IMR-90 (cell line): ENCODE data around the gene SNX1. TPM values are rescaled to one million over a fixed set of nuclear protein-coding genes. Genes with fewer than 3 reads are reported as not detected.

ENCODE experiments used
- ATAC-seq: fragments of 200-7000 bp; cut with Tn5 transposase; 2 replicates; pipeline ENCODE4 v1.9.1; 2020; ENCODE audit warnings: low read depth, mild to moderate bottlenecking, moderate library complexity
- BruUV-seq: library from RNA; stranded (reverse); fragments of 400-500 nt; replicated peaks from 2 replicates; lab custom pipeline; 2021; lab: Mats Ljungman, UMichigan
- CTCF ChIA-PET: fragments of 300-600 bp; formaldehyde crosslinking; extraction: SDS; loops from one replicate; lab custom pipeline; 2021; ENCODE audit warnings: antibody characterized with exemption; lab: Yijun Ruan, JAX
- POLR2A ChIA-PET: fragments of 300-600 bp; sonication (Branson Sonifier 250); formaldehyde crosslinking; loops from one replicate; lab custom pipeline; 2022; ENCODE audit warnings: antibody characterized with exemption; ENCODE audit not compliant: unreplicated experiment; lab: Charles Lee
- DNase-seq: peaks from one replicate; pipeline ENCODE4 v3.0.0; 2013
- H2AFZ ChIP-seq: replicated peaks from 2 replicates; pipeline ENCODE3; 2013; ENCODE audit warnings: low read length, mild to moderate bottlenecking; ENCODE audit not compliant: poor library complexity
- H2AK5ac ChIP-seq: 2 replicates; pipeline ENCODE4 v1.6.1; 2013; ENCODE audit warnings: low read depth, low read length, inconsistent platforms
- H2AK9ac ChIP-seq: replicated peaks from 2 replicates; pipeline ENCODE3; 2013; ENCODE audit warnings: mild to moderate bottlenecking, low read depth, low read length, moderate library complexity; ENCODE audit not compliant: poor library complexity
- H2BK120ac ChIP-seq: 2 replicates; pipeline ENCODE4 v1.6.1; 2013; ENCODE audit warnings: low read depth, low read length, inconsistent platforms
- H2BK15ac ChIP-seq: 3 replicates; pipeline ENCODE4 v1.6.1; 2013; ENCODE audit warnings: low read depth, low read length, inconsistent platforms
- H2BK20ac ChIP-seq: 2 replicates; pipeline ENCODE4 v1.6.1; 2013; ENCODE audit warnings: low read depth, mild to moderate bottlenecking, inconsistent platforms, low read length, moderate library complexity
- H2BK5ac ChIP-seq: 2 replicates; pipeline ENCODE4 v1.6.1; 2013; ENCODE audit warnings: mild to moderate bottlenecking, low read depth, low read length, inconsistent platforms; ENCODE audit not compliant: poor library complexity, severe bottlenecking
- H3K14ac ChIP-seq: replicated peaks from 2 replicates; pipeline ENCODE4 v1.6.1; 2013; ENCODE audit warnings: low read depth, low read length, inconsistent platforms
- H3K18ac ChIP-seq: 2 replicates; pipeline ENCODE4 v1.6.1; 2013; ENCODE audit warnings: low read depth, low read length, control low read depth
- H3K23ac ChIP-seq: 2 replicates; pipeline ENCODE4 v1.6.1; 2013; ENCODE audit warnings: low read depth, low read length, inconsistent platforms
- H3K27ac ChIP-seq: 2 replicates; pipeline ENCODE4 v1.5.1; 2013; ENCODE audit warnings: mild to moderate bottlenecking, control low read depth, low read length; ENCODE audit not compliant: insufficient read depth
- H3K27me3 ChIP-seq: 2 replicates; pipeline ENCODE4 v1.6.1; 2013; ENCODE audit warnings: low read length; ENCODE audit not compliant: control insufficient read depth, insufficient read depth
- H3K36me3 ChIP-seq: 2 replicates; pipeline ENCODE4 v1.6.1; 2013; ENCODE audit warnings: low read length, mixed read lengths; ENCODE audit not compliant: control insufficient read depth, insufficient read depth
- H3K4ac ChIP-seq: 2 replicates; pipeline ENCODE4 v1.6.1; 2013; ENCODE audit warnings: low read depth, low read length, inconsistent platforms
- H3K4me1 ChIP-seq: 2 replicates; pipeline ENCODE4 v1.6.1; 2013; ENCODE audit warnings: low read length, mixed read lengths; ENCODE audit not compliant: control insufficient read depth, insufficient read depth
- H3K4me2 ChIP-seq: 2 replicates; pipeline ENCODE4 v1.6.1; 2013; ENCODE audit warnings: low read depth, mild to moderate bottlenecking, control low read depth, low read length, moderate library complexity
- H3K4me3 ChIP-seq: 2 replicates; pipeline ENCODE4 v1.5.1; 2013; ENCODE audit warnings: low read depth, mild to moderate bottlenecking, control low read depth, low read length, moderate library complexity; ENCODE audit not compliant: insufficient read depth
- H3K56ac ChIP-seq: 2 replicates; pipeline ENCODE4 v1.6.1; 2013; ENCODE audit warnings: low read length, inconsistent platforms; ENCODE audit not compliant: insufficient read depth; ENCODE audit errors: extremely low read depth
- H3K79me1 ChIP-seq, 2 experiments: 2 replicates each; pipeline ENCODE4 v1.6.1; 2013; ENCODE audit warnings: low read length in 2 of 2, inconsistent platforms in 1 of 2, low read depth in 1 of 2
- H3K9ac ChIP-seq: 2 replicates; pipeline ENCODE4 v1.6.1; 2013; ENCODE audit warnings: low read depth, low read length, control low read depth
- H3K9me1 ChIP-seq: 2 replicates; pipeline ENCODE4 v1.6.1; 2013; ENCODE audit warnings: low read length, inconsistent platforms; ENCODE audit not compliant: insufficient read depth
- H3K9me3 ChIP-seq: 2 replicates; pipeline ENCODE4 v1.6.1; 2013; ENCODE audit warnings: low read length; ENCODE audit not compliant: control insufficient read depth, insufficient read depth
- H4K20me1 ChIP-seq: 2 replicates; pipeline ENCODE4 v1.6.1; 2013; ENCODE audit warnings: low read length, inconsistent platforms; ENCODE audit not compliant: insufficient read depth
- H4K5ac ChIP-seq: 2 replicates; pipeline ENCODE4 v1.6.1; 2013; ENCODE audit warnings: mild to moderate bottlenecking, low read depth, low read length, control low read depth
- H4K8ac ChIP-seq, 2 experiments: 2 replicates each; pipeline ENCODE4 v1.6.1; 2013; ENCODE audit warnings: low read depth in 2 of 2, low read length in 2 of 2, control low read depth in 1 of 2, inconsistent platforms in 1 of 2
- H4K91ac ChIP-seq: 2 replicates; pipeline ENCODE4 v1.6.1; 2013; ENCODE audit warnings: low read depth, low read length, inconsistent platforms; ENCODE audit not compliant: insufficient read depth
- MAFK ChIP-seq: IDR thresholded peaks from 2 replicates; pipeline ENCODE4 v1.6.1; 2012; ENCODE audit warnings: low read depth, low read length, improper control_type of control experiment
- MAZ ChIP-seq: IDR thresholded peaks from 2 replicates; pipeline ENCODE4 v1.6.1; 2012; ENCODE audit warnings: low read depth, mild to moderate bottlenecking, low read length, improper control_type of control experiment, moderate library complexity, borderline replicate concordance
- NFE2L2 ChIP-seq: fragments of 150-350 bp; IDR thresholded peaks from 2 replicates; pipeline ENCODE4 v1.6.1; 2016; ENCODE audit warnings: low read depth, mild to moderate bottlenecking, low read length
- RFX5 ChIP-seq: IDR thresholded peaks from 2 replicates; pipeline ENCODE4 v1.8.0; 2012; ENCODE audit warnings: low read depth, mild to moderate bottlenecking, low read length, moderate library complexity
- SMC3 ChIP-seq: fragments of 150-350 bp; IDR thresholded peaks from 2 replicates; pipeline ENCODE4 v1.6.1; 2016; ENCODE audit warnings: low read depth, mild to moderate bottlenecking, antibody characterized with exemption, low read length, moderate library complexity
- WGBS, 2 experiments: methylation state at CpG; one replicate each; pipeline versions ENCODE4 v1.1.5 to v1.1.7; 2013; ENCODE audit warnings: missing lambda C conversion rate in 2 of 2; ENCODE audit not compliant: insufficient read length in 1 of 2; ENCODE audit errors: extremely low coverage in 2 of 2; 5-methylcytosine and 5-hydroxymethylcytosine counted together
- dilution Hi-C: fragments of 300-500 bp; cut with HindIII; formaldehyde crosslinking; loops from one replicate; pipeline ENCODE4 v1.14.3; 2018; ENCODE audit warnings: low sequenced_read_pairs; ENCODE audit not compliant: unreplicated experiment
- in situ Hi-C: fragments of 300-500 bp; cut with MboI; formaldehyde crosslinking; loops from 3 replicates; pipeline ENCODE4 v1.14.3; 2019; ENCODE audit warnings: low sequenced_read_pairs, inconsistent platforms, mixed read lengths
- intact Hi-C: fragments of 100-400 bp; cut with micrococcal nuclease; formaldehyde crosslinking; loops from 2 replicates; pipeline ENCODE4 v1.10.0; 2022
- polyA plus RNA-seq, 3 experiments: library from polyadenylated mRNA; depleted of rRNA; stranded (reverse); fragments of >200 nt; gene quantifications; 2 replicates each; pipeline ENCODE4 v1.2.3, GENCODE V29; 2012; ENCODE audit warnings: low replicate concordance in 1 of 3
- total RNA-seq: library from RNA; depleted of rRNA; stranded (reverse); fragments of >200 nt; gene quantifications from 2 replicates; pipeline ENCODE4 v1.2.3, GENCODE V29; 2012
- TF ChIP-seq, protein P1 (sequence below): fragments of 150-350 bp; IDR thresholded peaks from 2 replicates; pipeline ENCODE4 v1.6.1; 2017; ENCODE audit warnings: mild to moderate bottlenecking, antibody characterized with exemption, low read length, low read depth
- TF ChIP-seq, protein P2 (sequence below): fragments of 150-350 bp; IDR thresholded peaks from 2 replicates; pipeline ENCODE4 v1.6.1; 2016; ENCODE audit warnings: low read depth, mild to moderate bottlenecking, low read length, moderate library complexity, borderline replicate concordance

Gene SNX1
- total and polyA plus RNA-seq, 2 of the 4 experiments (the other 2 are of a cell fraction): 35.3 to 72.3 TPM

DNA sequence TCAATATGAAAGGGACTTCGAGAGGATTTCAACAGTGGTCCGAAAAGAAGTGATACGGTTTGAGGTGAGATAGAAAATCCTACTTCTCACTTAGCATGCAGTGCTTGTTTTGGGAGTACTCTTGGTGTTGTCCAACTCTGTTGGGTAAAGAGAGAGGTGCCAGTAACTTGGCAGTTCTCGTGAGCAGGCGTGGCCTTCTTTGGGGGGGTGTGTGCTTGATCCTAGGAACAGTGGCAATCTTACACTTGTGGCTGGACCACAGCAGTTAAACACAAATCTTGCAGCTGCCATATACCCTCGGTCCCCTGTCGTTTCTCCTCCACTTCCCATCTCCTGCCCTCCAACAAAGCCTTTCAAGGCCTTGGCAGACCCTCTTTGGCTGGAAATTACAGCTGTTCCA lies 40.6 kb downstream of the SNX1 start:
- in situ Hi-C loops (no loop called here), dilution Hi-C loops (no loop called here), intact Hi-C loops (no loop called here)
- POLR2A ChIA-PET: no interaction called here
- Histone ChIP-seq H3K18ac (no peak overlapping the region), H4K20me1 (0 out of 2 replicates have a peak, but pooled peaks cover 5% of the 10 kb centered on the region), H4K91ac (no peak overlapping the region), H2AK9ac (no peak overlapping the region), H3K9me1 (peaks cover 22% of the 10 kb centered on the region), H4K5ac (no peak overlapping the region), H3K23ac (no peak overlapping the region), H3K4me3 (no peak overlapping the region), H2AFZ (no peak overlapping the region), H3K4me2 (no peak overlapping the region), H2BK5ac (no peak overlapping the region), H2BK15ac (no peak overlapping the region), H3K79me1 (peaks cover 5 to 23% of the 10 kb centered on the region in 2 experiments; a peak in 1 of 4 replicates), H3K56ac (no peak overlapping the region), H3K36me3 (peaks cover 57% of the 10 kb centered on the region), H2AK5ac (no peak overlapping the region), H3K27me3 (no peaks in the 10 kb centered on the region), H3K14ac (no peak overlapping the region), H4K8ac (no peak overlapping the region), H3K4ac (no peak overlapping the region), H3K27ac (no peak overlapping the region), H3K9me3 (no peaks in the 10 kb centered on the region), H3K9ac (no peak overlapping the region), H2BK120ac (no peak overlapping the region), H2BK20ac (no peak overlapping the region), H3K4me1 (no peaks in the 10 kb centered on the region; the same call in 1 of the 2 replicates)
- no TSS peak for BruUV-seq
- CTCF ChIA-PET: no interaction called here
- no peak for ATAC-seq
- DNase-seq: no peak
- no peak for TF ChIP-seq NFE2L2
- no peak for TF ChIP-seq MAZ
- no peak for TF ChIP-seq MAFK
- no peak for TF ChIP-seq SMC3
- TF ChIP-seq RFX5: no peak
- TF ChIP-seq, protein P1, sequence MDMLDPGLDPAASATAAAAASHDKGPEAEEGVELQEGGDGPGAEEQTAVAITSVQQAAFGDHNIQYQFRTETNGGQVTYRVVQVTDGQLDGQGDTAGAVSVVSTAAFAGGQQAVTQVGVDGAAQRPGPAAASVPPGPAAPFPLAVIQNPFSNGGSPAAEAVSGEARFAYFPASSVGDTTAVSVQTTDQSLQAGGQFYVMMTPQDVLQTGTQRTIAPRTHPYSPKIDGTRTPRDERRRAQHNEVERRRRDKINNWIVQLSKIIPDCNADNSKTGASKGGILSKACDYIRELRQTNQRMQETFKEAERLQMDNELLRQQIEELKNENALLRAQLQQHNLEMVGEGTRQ: no peak
- TF ChIP-seq, protein P2, sequence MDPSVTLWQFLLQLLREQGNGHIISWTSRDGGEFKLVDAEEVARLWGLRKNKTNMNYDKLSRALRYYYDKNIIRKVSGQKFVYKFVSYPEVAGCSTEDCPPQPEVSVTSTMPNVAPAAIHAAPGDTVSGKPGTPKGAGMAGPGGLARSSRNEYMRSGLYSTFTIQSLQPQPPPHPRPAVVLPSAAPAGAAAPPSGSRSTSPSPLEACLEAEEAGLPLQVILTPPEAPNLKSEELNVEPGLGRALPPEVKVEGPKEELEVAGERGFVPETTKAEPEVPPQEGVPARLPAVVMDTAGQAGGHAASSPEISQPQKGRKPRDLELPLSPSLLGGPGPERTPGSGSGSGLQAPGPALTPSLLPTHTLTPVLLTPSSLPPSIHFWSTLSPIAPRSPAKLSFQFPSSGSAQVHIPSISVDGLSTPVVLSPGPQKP: no peak
- WGBS, 2 experiments: 100% methylated on average over 1 of the region's 7 CpGs; no CpG with 5 or more reads in 1 of the 2 experiments
